Activated T-cell treated with anti-CD3 and anti-CD28 coated beads for 48 hours (primary cell): Measurements from ENCODE around the gene CDHR5.
A peak's percentile ranks its signal among the peaks of the same experiment; 100 is the strongest.
"Not testable (repeated sequence)": the region's sequence is repeated elsewhere in the genome, so short reads cannot be mapped to it uniquely, and the experiment has no call there.

ENCODE experiments used
- DNase-seq: peaks from one replicate; pipeline ENCODE4 v3.0.0-alpha.2; 2020; ENCODE audit warnings: low read depth

CDHR5 gene, protein sequence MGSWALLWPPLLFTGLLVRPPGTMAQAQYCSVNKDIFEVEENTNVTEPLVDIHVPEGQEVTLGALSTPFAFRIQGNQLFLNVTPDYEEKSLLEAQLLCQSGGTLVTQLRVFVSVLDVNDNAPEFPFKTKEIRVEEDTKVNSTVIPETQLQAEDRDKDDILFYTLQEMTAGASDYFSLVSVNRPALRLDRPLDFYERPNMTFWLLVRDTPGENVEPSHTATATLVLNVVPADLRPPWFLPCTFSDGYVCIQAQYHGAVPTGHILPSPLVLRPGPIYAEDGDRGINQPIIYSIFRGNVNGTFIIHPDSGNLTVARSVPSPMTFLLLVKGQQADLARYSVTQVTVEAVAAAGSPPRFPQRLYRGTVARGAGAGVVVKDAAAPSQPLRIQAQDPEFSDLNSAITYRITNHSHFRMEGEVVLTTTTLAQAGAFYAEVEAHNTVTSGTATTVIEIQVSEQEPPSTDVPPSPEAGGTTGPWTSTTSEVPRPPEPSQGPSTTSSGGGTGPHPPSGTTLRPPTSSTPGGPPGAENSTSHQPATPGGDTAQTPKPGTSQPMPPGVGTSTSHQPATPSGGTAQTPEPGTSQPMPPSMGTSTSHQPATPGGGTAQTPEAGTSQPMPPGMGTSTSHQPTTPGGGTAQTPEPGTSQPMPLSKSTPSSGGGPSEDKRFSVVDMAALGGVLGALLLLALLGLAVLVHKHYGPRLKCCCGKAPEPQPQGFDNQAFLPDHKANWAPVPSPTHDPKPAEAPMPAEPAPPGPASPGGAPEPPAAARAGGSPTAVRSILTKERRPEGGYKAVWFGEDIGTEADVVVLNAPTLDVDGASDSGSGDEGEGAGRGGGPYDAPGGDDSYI

DNA sequence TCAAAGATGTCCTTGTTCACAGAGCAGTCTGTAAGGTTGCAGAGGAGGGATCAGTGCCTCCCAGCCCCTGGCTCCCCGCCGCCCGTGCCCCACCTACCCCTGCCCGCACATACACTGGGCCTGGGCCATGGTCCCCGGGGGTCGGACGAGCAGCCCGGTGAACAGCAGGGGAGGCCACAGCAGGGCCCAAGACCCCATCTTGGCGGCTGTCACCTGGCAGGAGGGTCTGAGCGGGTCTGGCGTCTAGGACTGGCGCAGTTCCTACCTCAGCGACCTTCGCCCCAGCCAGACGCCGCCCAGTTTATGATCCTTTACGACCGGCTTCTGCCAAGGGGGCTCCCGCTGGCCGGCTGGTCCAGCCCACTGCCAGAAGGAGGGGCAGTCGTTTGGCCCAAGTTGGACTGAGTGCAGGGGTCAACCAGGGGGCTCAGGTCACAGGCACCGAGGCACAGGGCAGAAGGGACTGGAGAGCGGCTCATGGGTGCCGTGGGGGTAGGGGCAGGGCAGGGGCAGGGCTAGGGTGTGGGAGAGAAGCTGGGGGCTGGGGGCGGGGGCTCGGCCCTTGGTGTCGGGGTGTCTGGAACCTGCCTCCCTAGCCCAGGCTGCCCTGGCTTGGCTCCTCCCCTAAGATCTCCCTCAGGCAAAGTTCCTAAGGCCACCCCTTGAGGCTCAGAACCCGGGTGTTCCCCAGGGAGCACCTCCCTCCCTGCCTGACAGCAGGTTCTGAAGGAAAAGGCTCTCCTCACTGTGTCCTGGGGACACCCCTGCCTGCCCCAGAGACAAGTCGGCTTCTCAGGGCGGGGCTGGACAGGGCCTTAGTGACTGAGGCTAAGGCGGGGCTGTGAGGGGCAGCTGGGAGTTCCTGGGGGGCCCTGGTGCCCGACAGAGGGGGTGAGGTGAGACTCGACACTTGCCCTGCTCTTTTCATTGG lies at the start of gene CDHR5:
Gene CDHR5 (minus strand): TSS at position 251 of the 931 bp plus-strand sequence. CDS start 53 bp downstream, at position 198.
- DNase-seq: no peak

DNA sequence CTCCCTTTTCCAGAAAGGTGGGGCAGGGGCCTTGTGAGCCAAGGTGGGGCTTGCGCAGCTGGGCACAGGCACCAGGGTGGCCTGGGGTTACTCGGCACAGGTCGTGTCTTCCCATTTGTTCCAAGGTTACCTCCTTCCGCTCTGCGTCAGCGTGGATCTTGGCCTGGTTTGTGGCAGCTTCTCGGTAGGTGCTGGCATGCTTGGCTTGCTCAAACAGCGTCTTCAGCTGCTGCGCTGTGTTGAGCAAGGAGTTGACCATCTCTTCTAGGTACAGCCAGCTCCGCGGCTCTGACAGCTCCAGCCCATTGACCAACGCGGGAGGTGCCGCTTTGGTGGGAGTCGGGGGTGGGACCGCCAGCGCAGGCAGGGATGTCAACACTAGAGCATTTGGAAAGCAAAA lies 49.7 kb upstream of the CDHR5 start:
- DNase-seq: no peak

DNA sequence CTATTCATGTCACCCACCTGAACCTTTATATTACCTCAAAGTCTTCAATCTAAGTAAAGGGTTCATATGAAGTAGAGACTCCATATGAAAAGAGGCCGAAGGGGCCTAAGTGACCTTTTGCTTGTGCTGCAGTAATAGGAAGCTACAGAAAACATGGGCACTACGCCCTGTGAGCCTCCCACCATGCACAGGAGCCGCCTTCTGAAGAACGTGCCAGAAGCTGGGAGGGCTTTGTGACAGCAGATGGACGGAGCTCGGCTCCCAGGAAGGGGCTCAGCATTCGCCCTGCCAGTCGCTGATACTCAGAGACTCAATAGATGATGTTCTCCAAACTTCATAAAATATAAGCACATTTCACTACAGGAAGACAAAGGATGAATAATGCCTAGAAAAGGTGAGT lies 49.1 kb upstream of the CDHR5 start:
- no peak for DNase-seq

DNA sequence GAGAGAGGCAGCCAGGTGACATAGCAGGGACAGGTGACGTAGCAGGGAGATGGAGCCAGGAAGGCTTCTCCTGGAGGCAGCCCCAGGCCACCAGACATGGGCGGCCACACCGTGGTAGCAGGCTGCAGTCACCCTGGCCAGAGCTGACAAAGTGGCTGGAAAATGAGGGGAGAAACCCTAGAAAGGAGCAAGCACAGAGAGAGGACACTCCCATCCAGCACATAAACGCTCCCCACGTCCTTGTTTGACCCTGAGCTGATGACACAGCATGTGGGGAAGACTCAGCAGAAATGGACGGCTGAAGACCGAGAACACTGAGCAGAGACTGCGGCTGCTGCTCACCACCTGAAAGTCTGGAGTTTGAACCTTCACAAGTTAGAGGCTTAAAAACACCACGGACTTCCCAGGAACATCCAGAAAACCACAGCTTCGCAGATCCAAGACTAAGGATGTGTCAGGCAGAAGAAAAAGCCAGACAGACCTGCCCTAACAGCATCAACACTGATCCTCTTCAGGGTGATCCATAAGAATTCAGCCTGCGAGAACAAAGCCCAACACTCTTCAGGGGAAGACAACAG lies 41.0 kb upstream of the CDHR5 start:
- no peak for DNase-seq

DNA sequence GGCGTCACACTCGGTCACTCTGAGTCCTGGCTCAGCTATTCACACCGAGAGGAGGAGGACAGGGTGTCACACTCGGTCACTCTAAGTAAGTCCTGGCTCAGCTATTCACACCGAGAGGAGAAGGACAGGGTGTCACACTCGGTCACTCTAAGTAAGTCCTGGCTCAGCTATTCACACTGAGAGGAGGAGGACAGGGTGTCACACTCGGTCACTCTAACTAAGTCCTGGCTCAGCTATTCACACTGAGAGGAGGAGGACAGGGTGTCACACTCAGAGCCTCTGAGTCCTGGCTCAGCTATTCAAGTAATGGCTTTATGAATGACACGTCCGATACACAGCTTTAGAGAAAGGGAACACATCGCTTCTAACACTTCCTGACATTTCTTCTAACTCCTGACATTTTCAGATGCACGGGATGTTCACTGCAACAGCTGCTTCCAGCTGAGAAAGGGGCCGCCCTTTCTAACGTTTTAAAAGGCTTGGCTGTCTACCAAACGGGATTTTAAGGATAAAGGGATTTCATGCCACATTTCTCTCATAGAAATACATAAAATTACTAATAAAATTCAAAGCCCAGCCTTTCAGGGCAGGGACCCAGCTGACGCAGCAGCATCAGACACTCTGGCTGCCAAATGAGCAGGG lies 40.4 kb upstream of the CDHR5 start:
- no peak for DNase-seq

DNA sequence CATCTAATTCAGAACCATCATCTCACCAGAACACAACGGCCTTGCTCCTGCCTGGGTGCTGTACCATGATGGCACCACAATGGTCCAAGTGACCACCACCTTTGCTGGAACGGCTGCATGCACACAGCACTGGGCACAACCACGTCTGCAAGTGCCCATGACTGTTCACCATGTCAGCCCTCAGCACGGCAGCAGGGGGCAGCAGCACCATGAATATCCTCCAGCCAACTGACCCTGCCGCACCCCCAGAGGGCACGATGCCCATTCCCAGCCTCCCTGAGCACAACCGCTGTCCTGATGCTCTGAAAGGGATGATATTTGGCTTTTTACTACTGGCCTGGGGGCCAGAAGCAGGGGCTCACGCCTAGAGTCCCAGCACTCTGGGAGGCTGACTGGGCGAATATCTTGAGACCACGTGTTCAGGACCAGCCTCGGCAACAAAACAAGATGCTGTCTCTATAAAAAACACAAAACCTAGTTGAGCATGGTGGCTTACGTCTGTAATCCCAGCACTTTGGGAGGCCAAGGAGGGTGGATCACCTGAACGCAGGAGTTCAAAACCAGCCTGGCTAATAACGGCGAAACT lies 38.0 kb upstream of the CDHR5 start:
- DNase-seq: peak; percentile 42

DNA sequence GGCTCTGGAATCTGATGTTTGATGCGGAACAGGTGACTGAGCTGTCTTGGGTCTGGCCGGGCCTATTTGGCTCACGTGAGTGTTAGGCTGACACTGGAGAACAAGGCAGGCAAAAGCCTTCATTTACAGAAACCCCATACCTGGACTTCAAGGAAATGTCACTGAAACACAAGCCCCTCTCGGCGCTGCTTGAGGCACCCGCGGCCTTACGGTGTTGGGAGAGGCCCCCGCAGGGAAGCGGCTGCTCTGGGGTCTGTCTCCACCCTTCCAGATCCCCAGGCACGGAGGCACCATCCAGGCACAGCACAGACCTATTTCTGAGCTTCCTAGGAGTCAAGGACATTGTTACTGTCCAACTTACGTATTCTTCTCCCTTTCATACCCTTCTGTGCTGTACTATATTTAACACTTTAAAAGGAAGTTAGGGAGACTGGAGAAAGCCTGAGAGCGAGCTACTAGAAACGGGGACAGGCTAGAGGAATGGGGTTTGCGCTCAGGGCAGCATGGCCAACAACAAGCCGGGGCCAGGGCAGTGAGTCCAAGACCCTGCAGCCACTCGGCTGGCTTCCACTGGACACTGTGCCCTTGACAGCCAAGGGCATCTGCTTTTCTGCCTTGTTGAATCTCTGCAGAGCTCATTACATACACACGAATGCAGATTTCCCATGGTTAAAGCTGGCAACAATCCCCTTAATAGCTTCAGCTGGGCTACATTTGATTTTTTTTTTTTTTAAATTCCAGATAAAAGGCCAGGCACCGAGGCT lies 36.1 kb upstream of the CDHR5 start:
- no peak for DNase-seq

DNA sequence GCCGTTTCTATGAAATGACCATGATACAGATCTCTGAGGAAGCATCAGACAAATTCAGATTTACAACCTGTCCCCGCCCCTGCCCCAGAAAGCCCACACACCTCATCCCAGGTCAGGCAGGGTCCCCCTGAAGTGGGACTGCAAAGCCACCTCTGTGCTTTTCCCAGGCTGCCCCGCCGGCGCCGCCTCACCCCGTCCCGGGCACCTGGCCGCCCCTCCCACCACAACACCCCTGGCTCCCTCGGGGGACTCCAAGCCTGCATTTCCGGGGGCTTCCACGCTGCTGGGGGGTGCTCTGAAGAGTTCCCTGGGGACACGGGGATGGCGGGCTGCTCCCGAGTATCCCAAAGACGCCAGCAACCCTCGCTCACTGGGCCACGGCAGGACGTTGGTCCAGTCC lies 35.5 kb upstream of the CDHR5 start:
- no peak for DNase-seq

DNA sequence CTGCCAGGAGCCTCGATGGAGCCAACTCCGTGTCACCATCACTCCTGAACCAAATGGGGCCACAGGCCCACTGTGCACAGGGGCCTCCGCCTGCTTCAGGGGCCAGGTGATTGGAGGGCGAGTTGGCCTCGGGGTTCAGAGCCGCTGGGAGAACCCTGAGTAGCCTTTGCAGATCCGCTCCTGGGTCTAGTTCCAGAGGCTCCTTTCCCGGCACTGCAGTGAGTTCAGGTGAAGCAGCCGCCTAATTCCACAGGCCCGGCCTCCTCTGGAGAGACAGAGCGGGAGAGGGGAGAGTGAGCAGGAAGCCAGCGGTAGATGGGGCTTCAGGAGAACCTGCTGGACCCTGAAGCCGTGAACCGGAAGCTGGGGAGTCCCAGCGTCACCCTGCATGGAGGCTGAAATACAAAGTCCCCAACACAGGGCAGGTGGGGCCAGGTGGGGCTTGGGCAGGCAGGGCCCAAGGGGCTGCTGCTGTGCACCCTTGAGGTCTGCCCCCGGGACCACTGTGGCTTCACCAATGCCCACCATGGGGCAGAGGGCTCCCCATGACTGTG lies 34.9 kb upstream of the CDHR5 start:
- DNase-seq: no peak

DNA sequence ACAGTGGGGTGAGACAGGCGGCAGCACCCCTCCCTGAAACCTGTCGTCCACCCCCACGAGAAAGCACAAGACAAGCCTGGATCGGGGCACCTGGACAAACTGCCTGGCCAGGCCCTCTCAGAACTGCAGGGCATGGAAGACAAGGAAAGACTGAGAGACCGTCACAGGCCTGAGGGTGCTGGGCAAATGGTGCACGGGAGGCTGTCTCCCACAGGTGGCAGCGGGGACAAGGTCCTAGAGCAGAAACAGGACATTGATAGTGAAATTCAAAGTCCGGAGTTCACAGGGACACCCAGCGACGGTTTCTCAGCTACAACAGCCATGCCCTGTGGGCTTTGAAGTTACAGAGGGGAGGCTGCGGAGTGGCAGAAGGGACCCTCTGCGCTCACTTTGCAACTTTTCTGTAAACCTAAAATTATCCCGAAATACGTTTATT lies 33.0 kb upstream of the CDHR5 start:
- DNase-seq: no peak

DNA sequence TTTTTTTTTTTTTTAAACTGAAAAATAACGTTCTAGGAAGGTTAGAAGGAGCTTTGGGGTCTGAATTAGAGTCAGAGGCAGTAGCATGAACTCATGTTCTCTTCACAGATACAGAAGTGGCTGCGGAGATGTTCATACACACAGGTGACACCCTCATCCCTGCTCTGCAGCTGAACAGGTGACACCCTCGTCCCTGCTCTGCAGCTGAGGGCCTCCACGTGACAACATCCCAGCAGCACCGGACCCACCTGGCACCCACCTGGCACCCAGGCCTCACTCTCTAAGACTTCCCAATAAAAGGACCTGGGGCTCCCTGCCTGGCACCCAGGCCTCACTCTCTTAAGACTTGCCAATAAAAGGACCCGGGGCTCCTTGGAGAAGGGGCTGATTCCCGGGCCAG lies 32.1 kb upstream of the CDHR5 start:
- DNase-seq: no peak

DNA sequence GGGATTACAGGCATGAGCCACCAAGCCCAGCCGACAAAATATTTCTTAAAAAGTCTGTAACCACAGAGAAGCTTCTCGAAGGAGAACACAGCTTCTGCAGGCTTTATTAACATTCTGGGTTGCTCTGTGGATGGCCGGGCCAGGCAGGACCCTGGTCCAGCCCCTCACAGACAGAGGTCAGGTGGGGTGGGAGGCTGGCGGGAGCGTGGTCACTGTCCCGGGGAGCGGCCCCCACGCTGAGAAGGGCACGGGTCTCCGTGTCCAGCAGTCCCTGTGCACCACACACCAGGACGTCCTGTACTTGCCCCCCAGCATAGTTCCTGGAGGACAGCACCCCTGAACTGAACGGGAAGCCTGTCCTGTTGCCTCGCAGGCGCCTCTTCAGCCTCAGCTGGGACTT lies 31.7 kb upstream of the CDHR5 start:
- no peak for DNase-seq

DNA sequence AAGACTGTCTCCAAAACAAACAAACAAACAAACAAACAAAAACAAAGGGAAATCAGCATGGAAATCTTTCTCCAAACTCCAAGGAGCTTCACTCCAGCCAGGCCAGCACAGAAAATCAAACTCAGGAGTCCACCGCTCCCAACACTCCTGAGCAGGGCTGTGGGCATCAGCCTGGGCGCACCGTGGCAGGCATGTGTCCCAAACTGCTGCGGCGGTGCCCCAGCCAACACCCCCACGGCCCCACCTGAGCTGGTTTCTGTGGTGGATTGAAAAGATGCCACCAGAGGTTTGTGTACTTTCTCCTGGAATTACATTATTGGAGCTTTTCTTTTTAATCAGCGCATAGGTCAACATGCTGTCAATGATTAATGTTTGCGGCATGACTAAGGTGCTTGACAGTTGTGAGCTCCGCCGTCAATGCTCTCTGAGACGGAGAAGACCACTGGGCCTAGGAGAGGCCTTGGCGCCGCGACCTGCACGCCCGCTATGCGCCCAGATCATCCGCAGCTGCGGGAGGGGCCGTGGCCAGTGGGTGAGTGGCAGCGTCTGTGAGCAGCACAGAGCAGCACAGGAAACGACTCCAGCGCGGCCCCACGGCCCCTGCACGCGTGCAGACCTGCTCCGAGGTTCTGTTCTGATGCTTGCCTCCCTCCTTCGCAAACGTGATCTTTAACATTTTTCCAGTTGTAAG lies 30.4 kb upstream of the CDHR5 start:
- DNase-seq: no peak

DNA sequence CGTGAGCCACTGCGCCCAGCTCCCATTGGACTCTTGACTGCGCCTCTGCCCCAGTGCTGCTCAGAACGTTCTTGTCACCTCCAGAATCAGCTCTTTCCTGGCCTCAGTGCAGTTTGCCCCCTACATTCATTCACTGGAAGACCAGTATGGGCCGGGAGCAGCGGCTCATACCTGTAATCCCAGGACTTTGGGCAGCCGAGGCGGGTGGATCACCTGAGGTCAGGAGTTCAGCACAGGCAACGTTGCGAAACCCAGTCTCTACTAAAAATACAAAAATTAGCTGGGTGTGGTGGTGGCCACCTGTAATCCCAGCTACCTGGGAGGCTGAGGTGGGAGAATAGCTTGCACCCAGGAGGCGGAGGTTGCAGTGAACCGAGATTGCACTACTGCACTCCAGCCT lies 29.7 kb upstream of the CDHR5 start:
- not testable (repeated sequence) for DNase-seq

DNA sequence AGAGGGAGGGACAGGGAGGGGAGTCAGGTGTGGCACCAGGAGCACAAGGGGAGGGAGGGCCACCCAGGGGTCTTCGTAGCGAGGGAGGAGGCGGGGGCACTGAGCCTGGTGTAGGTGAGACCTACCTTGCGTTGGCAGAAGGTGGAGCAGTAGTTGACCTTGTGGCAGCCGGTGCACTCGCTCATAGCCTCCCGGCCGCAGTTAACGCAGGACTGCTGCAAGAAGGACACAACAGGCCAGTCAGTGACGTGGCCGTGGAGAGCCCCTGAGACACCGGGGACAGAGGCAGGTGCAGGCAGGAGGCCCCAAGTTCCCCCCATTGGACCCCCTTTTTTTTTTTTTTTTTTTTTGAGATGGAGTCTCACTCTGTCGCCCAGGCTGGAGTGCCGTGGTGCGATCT lies 29.1 kb upstream of the CDHR5 start:
- no peak for DNase-seq

DNA sequence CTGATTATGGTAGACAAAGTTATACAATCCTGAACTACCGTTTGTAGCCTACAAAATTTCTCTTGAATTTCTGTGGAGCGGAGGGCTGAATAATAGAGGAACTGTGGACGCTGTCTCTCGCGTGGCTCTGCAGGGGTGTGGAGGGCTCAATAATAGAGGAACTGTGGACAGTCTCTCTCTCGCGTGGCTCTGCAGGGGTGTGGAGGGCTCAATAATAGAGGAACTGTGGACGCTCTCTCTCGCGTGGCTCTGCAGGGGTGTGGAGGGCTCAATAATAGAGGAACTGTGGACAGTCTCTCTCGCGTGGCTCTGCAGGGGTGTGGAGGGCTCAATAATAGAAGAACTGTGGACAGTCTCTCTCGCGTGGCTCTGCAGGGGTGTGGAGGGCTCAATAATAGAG lies 28.4 kb upstream of the CDHR5 start:
- DNase-seq: not testable (repeated sequence)

DNA sequence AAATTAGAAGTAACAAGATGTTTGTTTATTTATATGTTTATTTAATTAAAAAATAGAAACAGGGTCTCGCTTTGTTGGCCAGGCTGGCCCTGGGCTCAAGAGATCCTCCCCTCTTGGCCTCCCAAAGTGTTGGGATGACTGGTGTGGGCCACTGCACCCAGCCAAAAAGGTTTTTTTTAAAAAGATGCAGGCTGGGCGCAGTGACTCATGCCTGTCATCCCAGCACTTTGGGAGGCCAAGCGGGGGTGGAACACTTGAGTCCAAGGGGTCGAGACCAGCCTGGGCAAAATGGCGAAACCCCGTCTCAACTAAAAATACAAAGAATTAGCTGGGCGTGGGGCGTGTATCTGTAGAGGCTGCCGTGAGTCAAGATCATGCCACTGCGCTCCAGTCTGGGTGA lies 25.7 kb upstream of the CDHR5 start:
- no peak for DNase-seq

DNA sequence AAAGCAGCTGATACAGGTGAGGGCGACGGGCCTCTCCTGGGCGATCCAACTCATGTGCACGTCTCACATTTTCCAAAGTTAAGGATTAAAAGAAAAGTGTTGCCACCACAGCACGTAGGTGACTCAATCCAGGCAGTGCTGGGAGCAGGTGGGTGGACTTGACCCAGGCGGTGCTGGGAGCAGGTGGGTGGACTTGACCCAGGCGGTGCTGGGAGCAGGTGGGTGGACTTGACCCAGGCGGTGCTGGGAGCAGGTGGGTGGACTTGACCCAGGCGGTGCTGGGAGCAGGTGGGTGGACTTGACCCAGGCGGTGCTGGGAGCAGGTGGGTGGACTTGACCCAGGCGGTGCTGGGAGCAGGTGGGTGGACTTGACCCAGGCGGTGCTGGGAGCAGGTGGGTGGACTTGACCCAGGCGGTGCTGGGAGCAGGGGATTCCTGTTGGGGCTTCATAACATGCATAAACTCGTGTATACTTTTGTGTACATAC lies 23.0 kb upstream of the CDHR5 start:
- not testable (repeated sequence) for DNase-seq

DNA sequence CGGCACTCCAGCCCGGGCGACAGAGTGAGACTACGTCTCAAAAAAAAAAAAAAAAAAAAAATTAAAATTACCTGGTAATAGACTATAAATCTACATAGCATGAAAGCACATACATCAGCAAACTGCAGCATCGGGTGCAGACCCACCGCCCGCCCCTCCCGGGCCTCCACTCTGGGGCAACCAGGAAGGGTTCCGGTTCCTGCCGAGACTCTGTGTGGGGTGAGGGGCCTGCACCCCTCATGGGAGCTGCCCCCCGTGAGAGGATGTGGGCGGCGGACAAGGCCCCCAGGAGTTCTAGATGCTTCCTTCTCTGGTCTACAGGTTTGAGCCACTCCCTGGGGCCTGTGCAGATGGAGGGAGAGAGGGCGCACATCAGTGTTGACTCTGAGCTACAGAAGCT lies 21.5 kb upstream of the CDHR5 start:
- no peak for DNase-seq
